Left lung (tissue), 10 donors: ENCODE data around the gene KNTC1. TPM values are rescaled to one million over a fixed set of nuclear protein-coding genes. Genes with fewer than 3 reads are reported as not detected.

Experiments used
- ATAC-seq: fragments of 200-7000 bp; cut with Tn5 transposase; one replicate; pipeline ENCODE4 v1.9.1; 2020; ENCODE audit warnings: moderate library complexity
- DNase-seq, 4 donors: peaks; one replicate each; pipeline ENCODE4 v3.0.0-alpha.2; 2013 to 2020
- H3K27ac ChIP-seq, 2 donors: fragments of 200-600 bp; sonication (generic) in 1 of 2; one replicate each; pipeline versions ENCODE4 v1.5.0 to v1.8.0; 2020 to 2021
- H3K27me3 ChIP-seq, 2 donors: fragments of 200-600 bp; sonication (generic) in 1 of 2; one replicate each; pipeline versions ENCODE4 v1.5.0 to v1.8.0; 2020 to 2021
- H3K36me3 ChIP-seq, 2 donors: fragments of 200-600 bp; sonication (generic) in 1 of 2; one replicate each; pipeline versions ENCODE4 v1.5.0 to v1.8.0; 2020 to 2021
- H3K4me1 ChIP-seq, 2 donors: fragments of 200-600 bp; one replicate each; pipeline ENCODE4 v1.8.0; 2021
- H3K4me3 ChIP-seq, 2 donors: fragments of 200-600 bp; sonication (generic) in 1 of 2; one replicate each; pipeline versions ENCODE4 v1.5.0 to v1.8.0; 2020 to 2021; ENCODE audit warnings: mild to moderate bottlenecking in 1 of 2
- H3K9me3 ChIP-seq, 2 donors: fragments of 200-600 bp; sonication (generic) in 1 of 2; one replicate each; pipeline versions ENCODE4 v1.5.0 to v1.8.0; 2020 to 2021
- CTCF ChIP-seq, 2 donors: fragments of 200-600 bp; sonication (generic) in 1 of 2; IDR thresholded peaks; one replicate each; pipeline versions ENCODE4 v1.5.0 to v1.8.0; 2021; ENCODE audit warnings: antibody characterized with exemption in 2 of 2
- intact Hi-C, 2 donors: fragments of 100-400 bp; cut with DNase I; formaldehyde crosslinking; loops; one replicate each; pipeline versions ENCODE4 v1.11.2 to v1.14.2; 2022
- polyA plus RNA-seq, 6 donors: library from polyadenylated mRNA; unstranded; fragments of 120-200 nt; gene quantifications; one replicate each; pipeline ENCODE4 v1.2.1, GENCODE V29; 2013; ENCODE audit not compliant: insufficient read length in 6 of 6
- total RNA-seq, 2 donors: library from RNA; stranded (reverse); fragmentation: NEBNext Ultra II Directional; extraction: Animal tissue kit (Norgen Biotek cat#: 25700); gene quantifications; one replicate each; pipeline ENCODE4 v1.2.1, GENCODE V29; 2021
- donor health status: DM: no; HTN: yes; CAD: no.
- donor health status: DM: no; HTN: no; CAD: no.

The KNTC1 gene
- total and polyA plus RNA-seq, 8 donors = 13.6 to 64.7 (median 53.9) TPM

- DNase-seq = no peak
- Histone ChIP-seq H3K4me1 (peaks cover 23 to 29% of the 10 kb centered on the region in 2 donors), H3K27ac (no peak overlapping the region), H3K4me3 (peak overlapping the region in 1 of 2 donors; percentile 61), H3K36me3 (peaks cover 0 to 24% of the 10 kb centered on the region in 2 donors), H3K27me3 (no peaks in the 10 kb centered on the region), H3K9me3 (no peaks in the 10 kb centered on the region)
- TF ChIP-seq CTCF (IDR thresholded peaks at IDR 0.05) = no peak
- ATAC-seq = no peak
- intact Hi-C loops = no loop called here
These were observed 1.5 kb downstream of the KNTC1 start for GRCh38 chr12:122528582-122528981.

- DNase-seq = no peak
- H3K27ac ChIP-seq = no peak overlapping the region
- H3K4me3 ChIP-seq = no peak overlapping the region
- H3K27me3 ChIP-seq = no peaks in the 10 kb centered on the region
- TF ChIP-seq CTCF (IDR thresholded peaks at IDR 0.05) = no peak
- intact Hi-C loops = no loop called here
- peaks cover 19 to 25% of the 10 kb centered on the region in 2 donors for H3K4me1 ChIP-seq
- ATAC-seq = no peak
- H3K9me3 ChIP-seq = no peaks in the 10 kb centered on the region
- peaks cover 0 to 24% of the 10 kb centered on the region in 2 donors for H3K36me3 ChIP-seq
These were observed 1.9 kb downstream of the KNTC1 start for GRCh38 chr12:122528992-122529391.

DNA sequence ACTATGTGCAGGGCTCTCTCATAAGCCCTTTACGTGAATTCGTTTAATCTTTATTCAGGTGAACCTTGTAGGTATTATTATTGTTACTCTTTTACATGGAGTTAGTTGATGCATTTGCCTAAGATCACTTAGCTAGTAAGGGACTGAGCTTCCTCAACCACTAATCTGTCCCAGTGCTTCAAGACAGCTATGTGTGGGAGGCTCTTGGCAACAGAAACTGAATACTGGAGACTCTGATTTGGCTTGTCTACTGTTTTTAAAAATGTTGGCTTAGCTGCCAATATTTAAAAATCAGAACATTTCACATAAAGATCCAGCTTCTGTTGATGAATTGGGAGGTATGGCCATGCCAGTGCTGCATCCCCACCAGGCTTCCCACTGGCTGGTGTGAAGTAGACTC is 6.8 kb downstream of the KNTC1 start:
- no peak for TF ChIP-seq CTCF (IDR thresholded peaks at IDR 0.05)
- intact Hi-C loops = no loop called here
- DNase-seq (no peak), ATAC-seq (no peak)
- Histone ChIP-seq H3K36me3 (peaks cover 0 to 44% of the 10 kb centered on the region in 2 donors), H3K4me1 (no peaks in the 10 kb centered on the region), H3K4me3 (no peak overlapping the region), H3K27ac (no peak overlapping the region), H3K27me3 (no peaks in the 10 kb centered on the region), H3K9me3 (no peaks in the 10 kb centered on the region)

- intact Hi-C loops = no loop called here
- no peak for TF ChIP-seq CTCF (IDR thresholded peaks at IDR 0.05)
- Histone ChIP-seq H3K4me3 (no peak overlapping the region), H3K9me3 (no peaks in the 10 kb centered on the region), H3K36me3 (peaks cover 0 to 39% of the 10 kb centered on the region in 2 donors), H3K4me1 (no peaks in the 10 kb centered on the region), H3K27ac (no peak overlapping the region), H3K27me3 (no peaks in the 10 kb centered on the region)
- ATAC-seq = no peak
- DNase-seq = no peak
These were observed 10.0 kb downstream of the KNTC1 start for GRCh38 chr12:122537021-122537420.

GRCh38 chr12:122538496-122538895 is 11.4 kb downstream of the KNTC1 start:
- Histone ChIP-seq H3K27me3 (no peaks in the 10 kb centered on the region), H3K9me3 (no peaks in the 10 kb centered on the region), H3K4me3 (no peak overlapping the region), H3K4me1 (no peaks in the 10 kb centered on the region), H3K36me3 (peaks cover 0 to 52% of the 10 kb centered on the region in 2 donors), H3K27ac (no peak overlapping the region)
- TF ChIP-seq CTCF (IDR thresholded peaks at IDR 0.05) = no peak
- ATAC-seq (no peak), DNase-seq (no peak)
- intact Hi-C loops = no loop called here
